ENCODE results near the gene ACSL3.

ACSL3 gene

DNA sequence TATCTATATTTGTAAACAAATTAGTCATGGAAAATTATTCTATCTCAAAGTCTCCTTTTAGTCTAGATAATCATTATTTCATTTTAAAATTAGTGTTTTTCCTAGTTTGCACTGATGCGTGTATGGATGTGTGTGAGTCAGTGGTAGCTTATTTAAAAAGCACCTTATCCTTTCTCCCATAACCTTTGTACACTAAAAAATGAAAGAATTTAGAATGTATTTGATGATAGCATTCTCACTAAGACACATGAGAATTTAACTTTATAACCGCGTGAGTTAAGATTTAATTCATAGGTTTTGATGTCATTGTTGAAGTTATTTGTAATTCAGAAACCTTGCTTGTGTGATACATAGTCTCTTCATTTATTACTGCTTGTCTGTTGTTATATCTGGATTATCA lies 81.7 kb downstream of the ACSL3 start:
- DNase-seq (ENCODE audit: low read depth), result no peak

DNA sequence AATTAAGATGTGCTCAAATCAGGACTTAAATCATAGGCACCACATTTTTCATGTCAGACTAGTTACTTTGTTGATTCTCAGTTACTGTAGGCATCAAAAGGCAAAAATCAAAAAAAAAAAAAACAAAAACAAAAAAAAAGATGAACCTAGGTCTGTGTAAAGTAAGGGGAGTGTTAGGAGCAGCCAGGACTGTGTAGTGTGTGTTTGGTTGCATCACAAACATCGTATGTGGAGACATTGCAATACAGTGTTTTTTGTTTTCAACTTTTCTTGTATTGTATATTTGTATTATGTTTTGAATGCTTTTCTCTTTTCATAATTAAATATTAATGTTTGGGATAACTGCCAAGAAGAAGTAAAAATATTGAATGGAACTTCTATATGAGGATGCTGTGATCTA lies 82.1 kb downstream of the ACSL3 start:
- no peak for DNase-seq (ENCODE audit: low read depth)

DNA sequence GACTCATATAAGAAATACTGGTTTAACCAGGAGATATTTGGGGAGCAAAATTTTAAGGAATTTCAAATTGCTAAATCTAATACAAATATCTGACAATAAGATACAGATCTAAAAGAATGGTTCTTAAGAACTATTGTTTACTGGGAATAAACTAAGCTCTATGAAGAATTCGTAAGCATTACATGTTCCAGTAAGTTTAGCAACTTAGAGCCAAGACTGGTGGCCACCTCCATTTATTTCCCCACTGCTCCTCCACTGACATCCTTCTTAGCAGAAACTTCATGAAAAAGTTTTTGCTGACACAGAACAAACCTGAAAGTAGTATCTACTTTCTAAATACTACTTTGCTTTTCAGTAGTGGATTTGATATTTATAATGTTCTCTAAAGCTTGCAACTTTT lies 83.0 kb downstream of the ACSL3 start:
- DNase-seq (ENCODE audit: low read depth), result no peak

DNA sequence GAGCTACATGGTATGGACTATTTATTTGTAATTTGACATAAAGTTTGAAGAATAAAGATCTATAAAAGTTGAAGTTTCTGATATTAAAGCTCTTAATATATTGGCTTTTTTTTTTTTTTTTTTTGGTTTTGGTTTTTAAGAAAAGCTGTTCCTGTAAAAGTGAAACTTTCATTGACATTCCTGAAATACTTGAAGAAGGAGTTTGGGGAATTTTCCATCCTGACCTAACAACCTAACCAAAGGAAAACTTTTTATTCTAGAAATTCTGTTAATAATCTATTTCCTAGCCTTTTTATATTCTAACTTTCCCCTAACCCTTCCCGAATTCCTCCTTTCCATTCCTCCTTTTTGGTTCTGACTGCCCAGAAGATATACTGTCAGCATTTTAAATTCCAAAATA lies 83.7 kb downstream of the ACSL3 start:
- DNase-seq (ENCODE audit: low read depth), result no peak

DNA sequence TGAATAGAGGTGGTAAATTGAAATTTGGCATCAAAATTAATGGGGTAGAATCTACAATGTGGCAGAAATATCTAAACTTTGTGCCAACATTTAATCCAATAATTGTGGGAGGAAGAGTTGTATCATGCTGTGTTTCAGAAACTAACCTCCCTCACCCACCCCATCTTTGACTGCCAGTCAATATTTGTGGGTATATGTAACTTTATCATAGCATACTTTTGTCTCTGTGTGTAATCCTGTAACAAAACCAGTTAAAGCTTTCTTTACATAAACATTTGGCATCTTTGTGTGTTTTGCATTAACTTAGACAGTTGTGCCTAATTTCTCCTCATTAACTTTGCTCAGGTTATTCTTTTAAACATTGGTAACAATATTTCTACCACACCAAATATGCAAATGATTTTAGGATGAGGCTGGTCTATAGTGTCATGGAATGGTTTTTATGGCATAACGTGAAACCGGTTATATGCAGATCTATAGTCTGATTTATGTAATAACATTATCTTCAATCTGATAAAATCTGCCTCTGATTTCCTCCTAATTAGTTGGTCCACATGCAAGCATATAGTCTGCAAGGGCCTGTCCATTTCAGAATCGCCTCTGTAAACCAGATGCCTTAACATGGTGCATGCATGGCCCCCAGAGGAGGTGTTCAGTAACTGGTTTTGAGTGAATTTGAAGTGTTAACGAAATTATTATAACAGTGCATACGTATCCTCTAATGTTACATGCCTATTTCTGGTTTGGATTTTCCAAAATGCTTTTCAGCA lies 84.3 kb downstream of the ACSL3 start:
- no peak for DNase-seq (ENCODE audit: low read depth)

DNA sequence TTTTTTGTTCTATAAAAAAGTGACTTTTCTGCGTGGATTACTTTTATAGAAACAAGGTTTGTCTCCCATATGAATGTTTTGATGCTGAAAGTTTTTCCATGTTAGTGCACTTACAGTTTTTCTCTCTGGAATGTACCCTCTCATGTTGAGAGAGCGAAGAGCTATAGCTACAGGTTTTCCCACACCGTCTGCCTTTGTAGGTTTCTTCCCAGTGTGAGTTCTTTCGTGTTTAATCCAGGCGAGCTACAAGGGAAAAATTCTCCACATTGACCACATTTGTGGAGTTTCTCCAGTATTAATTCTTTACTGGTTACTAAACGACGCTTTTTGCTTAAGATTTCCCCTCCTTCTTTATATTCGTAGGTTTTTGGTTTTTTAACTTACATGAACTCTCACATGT lies 85.1 kb downstream of the ACSL3 start:
- no peak for DNase-seq (ENCODE audit: low read depth)

DNA sequence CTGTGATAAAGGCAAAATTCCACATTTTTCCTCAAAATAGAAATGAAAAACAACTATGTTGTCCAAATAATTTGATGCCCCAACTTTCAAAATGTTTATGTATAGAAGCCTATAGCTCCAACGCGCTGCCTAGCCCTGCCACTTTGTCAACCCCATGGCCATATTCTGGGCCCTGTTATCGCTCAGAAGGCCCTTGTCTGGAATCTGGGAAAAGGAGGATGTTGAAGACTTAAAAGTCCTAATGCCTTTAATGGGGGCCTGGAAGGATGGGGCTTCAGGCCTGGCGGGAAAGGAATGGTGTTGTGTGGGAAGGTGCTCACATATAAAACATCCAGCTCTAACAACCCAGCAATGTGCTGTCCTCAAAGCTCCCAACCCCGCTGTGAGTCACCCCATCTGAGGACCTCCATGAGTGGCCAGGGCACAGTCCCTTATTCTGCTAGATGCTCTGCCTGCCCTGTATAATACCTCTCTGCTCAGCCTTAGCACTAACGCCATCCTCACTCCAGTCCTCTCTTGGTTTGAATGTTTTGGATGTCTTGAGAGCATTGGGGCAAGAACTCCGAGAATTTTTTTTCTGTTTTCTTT lies 86.0 kb downstream of the ACSL3 start:
- DNase-seq (ENCODE audit: low read depth), result no peak

DNA sequence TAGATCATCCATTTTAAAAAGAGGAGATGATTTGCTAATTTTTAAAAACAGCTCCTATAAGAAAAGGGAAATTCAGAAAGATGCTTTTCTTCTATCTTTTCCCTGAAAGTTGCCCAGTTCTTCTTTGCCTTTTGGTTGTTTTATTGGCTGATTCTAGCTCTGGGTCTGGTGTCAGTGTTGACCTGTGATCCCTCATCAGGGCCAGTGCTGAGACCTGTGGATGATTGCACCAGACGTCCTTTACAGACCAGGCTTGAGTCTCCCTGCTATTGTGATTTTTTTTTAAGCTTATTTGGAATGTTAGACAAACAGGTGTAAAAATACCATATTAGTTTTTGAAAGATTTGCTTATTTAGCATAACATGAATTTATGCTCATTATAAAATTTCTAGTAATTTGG lies 88.2 kb downstream of the ACSL3 start:
- DNase-seq (ENCODE audit: low read depth), result no peak

DNA sequence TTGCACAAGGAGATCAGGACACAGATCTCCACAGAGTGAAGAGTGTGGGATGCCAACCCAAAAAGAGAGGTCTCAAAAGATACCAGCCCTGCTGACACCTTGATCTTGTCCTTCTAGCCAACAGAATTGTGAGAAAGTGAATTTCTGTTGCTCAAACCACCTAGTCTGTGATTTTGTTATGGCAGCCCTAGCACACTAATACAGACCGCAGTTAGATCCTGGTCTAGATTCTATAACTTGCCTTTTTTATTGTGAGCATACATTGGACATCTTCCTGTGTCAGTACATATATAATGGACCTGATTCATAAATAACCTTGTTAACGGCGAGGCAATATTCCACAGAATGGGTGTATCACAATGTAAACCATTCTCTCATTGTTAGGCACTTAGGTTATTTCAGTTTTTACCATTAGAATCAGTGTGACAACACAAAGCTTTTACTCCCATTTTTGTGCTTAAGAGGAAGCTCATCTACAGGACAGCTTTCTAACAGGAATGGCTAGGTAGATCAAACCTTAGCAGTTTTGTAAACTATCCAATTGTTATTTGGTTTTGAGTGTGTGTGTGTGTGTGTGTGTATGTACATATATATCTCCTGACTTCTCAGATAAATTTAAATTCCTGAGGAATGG lies 89.0 kb downstream of the ACSL3 start:
- no peak for DNase-seq (ENCODE audit: low read depth)

DNA sequence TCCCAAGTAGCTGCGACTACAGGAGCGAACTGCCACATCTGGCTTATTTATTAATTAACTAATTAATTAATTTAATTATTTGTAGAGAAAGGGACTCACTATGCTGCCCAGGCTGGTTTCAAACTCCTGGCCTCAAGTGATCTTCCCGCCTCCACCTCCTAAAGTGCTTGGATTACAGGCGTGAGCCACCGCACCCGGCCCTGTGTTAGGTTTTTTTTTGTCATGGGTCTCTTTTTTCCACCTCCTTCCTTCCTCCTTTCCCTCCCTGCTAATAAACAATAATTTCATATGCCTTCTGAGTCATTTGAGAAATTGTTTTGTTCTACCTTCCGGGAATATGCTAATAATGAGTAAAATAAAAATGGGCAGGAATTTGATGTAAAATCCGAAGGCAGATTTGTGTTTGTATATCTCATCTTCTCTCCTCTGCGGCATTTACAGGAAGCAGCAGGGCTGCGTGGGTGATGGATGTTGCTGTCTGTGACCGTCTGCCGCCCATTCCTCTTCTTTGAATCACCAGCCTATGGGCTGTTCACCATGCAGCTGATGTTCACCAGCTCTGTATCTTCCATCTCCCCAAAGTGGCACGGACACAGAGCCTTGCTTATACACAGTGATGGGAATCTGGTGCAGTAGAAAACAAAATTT lies 89.9 kb downstream of the ACSL3 start:
- DNase-seq (ENCODE audit: low read depth), result no peak

DNA sequence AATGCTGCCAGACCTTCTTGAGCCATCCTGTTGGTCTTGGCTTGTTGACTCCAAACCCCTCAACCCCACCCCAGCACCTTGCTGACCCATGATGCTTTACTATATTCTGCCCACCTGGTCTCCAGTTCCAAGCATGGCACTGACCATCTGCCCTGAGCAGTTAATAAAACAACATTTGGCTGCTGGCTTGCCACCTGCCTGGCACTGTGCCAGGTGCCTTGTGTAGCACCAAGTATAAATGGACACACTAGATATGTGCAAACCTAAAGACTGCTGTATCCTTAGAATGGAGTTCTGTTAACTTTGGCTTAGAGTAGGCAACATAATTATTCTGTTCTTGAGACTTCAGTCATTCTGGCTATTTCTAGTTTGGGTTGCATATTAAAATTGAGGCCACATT lies 91.4 kb downstream of the ACSL3 start:
- no peak for DNase-seq (ENCODE audit: low read depth)

DNA sequence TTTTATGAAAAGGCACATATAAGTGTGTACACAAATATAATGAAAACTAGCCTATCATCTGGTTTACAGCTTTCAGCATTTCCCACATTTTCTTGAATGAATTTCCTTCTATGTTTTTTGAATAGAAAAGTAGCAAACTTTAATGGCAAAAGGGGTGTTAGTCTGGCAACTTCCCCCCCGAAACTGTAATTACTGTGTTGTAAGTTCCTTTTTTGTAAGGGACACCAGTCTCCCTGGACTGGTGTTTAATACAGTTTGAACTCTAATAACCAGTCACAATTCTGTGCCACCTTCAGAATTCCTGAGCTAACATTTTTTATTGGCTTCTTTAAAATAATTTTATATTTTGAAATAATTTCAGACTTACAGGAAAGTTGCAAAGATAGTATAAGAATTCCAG lies 94.2 kb downstream of the ACSL3 start:
- no peak for DNase-seq (ENCODE audit: low read depth)

DNA sequence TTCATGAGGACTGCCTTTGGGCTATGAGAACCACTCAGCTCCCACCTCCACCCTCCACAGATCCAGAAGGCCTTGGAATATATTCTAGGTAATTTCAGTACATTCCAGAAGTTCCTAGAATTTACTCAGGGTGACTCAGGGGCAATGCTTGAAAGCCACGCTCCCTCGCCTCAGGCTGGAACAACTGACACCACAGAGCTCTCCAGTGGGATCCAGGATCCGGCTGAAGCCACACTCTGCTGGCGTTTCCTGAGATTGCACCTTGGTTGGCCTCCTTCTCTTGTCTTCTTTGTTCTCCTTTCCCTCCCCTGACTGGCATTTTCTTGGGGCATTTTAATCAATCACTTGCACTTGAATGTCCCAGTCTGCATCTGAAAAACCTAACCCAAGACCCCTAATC lies 98.5 kb downstream of the ACSL3 start:
- no peak for DNase-seq (ENCODE audit: low read depth)

DNA sequence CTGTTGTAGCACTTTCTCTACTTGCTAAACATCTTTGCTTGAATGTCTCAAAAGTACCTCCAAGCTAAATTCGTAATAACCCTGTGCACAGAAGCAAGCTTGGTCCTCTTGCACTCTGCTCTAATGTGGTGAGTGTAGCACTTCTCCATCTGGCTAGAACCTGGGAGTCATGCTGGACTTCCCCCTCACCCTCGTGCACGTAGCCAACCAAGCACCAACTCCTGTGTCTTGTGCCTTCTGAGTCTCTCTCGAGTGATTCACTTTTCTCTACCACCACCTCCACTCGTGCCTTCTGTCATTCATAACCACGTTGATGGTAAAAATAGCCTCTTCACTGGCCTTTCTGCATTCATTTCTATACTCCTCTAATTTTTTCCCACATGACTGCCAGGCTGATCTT lies 99.3 kb downstream of the ACSL3 start:
- DNase-seq (ENCODE audit: low read depth), result no peak

DNA sequence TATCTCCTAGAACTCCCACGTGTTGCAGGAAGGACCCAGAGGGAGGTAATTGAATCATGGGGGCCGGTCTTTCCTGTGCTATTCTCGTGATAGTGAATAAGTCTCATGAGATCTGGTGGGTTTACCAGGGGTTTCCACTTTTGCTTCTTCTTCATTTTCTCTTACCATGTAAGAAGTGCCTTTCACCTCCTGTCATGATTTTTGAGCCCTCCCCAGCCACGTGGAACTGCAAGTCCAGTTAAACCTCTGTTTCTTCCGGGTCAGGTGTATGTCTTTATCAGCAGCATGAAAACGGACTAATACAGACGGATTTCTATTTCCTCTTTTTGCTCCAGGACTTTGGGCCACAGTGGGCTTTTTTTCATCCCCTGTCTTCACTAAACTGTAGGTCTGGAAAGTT lies 102.8 kb downstream of the ACSL3 start:
- no peak for DNase-seq (ENCODE audit: low read depth)

DNA sequence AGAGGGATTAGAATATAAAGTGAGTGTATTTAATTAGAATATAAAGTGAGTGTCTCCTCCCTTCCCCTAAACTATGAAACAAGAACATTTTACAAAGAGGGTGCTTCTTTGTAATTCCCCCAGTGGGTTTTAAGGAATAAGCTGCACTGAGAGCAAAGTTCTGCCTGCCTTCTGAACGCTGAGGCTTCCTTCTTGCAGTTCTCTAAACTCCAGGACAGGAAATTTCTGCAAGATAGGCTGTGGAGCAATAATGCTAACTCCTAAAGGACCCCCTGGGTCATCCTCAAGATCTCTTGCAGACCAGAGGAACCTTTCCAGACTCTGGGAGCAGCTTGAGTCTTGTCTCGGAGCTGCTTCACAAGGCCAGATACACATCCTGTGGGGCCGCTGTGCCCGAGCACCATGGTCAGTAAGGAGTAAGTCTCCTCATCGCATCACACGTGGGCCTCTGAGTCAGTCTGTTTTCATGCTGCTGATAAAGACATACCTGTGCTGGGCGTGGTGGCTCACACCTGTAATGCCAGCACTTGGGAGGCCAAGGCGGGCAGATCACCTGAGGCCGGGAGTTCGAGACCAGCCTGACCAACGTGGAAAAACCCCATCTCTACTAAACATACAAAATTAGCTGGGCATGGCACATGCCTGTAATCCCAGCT lies 103.7 kb downstream of the ACSL3 start:
- no peak for DNase-seq (ENCODE audit: low read depth)

DNA sequence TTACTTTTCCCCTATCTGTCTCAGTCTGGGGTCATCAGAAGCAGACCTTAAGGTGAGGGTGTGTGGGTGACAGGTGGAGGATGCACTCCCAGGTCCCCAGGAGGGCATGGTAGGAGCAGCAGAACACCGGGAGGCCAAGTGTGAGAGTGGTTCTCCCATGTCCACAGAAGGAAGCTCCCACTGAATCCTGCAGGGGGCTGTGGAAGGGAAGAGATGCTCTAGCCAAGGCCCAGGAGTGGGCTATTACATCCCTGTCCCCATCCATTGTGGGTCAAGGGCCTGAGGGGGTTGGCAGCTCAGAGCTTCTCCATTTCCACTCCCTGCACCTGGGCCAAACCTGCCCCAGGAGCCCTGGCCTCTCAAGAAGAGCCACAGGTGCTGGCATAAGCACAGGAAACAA lies 104.7 kb downstream of the ACSL3 start:
- no peak for DNase-seq (ENCODE audit: low read depth)

DNA sequence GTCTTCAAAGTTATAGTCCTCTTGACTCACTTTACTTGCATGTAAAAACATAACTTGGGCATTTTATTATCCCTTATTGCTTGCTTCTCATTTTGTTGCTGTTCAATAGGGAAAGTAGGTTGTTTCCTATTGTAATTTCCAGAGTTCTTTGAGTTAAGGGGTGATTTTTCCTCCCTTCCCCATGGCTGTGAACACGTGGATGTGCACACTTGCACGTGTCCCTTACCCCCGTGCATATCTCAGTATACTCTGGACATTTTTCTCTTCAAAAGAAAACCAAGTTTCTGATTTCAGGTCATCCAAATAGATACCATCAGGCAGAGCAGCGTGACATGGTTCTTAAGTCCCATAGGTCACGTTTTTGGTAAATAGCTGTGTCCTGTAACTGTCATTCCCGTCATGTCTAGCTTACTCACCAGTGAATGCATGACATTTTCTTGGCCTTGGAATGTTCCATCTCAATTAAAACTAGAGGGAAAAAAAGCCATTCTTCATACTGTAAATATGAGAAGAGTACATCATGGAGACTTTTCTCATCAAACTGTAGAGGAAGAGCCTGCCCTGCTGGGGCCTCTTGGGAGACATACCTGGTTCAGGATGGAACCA lies 107.8 kb downstream of the ACSL3 start:
- no peak for DNase-seq (ENCODE audit: low read depth)

DNA sequence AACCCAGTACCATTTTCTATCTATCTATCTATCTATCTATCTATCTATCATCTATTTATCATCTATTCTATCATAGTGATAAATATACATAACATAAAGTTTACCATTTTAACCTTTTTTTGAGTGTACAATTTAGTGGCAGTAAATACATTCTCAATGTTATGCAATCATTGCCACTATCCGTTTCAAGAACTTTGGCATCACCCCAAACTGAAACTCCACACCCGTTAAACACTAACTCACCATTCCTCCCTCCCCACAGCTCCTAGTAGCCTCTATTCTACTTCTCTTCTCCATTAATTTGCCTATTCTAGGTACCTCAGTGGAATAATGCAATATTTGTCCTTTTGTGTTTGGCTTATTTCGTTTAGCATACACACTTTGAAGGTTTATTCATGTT lies 108.7 kb downstream of the ACSL3 start:
- DNase-seq (ENCODE audit: low read depth), result no peak

DNA sequence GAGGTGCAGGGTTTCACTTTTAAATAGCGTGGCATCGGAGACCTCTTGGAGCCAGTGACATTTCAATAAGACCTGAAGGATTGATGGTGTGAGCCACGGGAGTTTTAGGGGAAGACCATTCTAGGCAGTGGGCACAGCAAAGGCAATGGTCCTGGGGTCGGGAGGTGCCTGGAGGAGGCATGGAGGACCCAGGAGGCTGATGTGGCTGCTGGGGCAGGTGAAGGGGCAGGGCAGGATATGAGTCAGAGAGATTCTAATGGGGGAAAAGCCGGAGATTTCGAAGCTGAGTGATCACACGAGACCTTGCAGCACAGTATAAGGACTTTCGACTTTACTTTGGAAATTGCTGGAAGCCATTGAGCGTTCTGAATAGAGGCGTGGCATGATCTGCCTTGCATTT lies 111.6 kb downstream of the ACSL3 start:
- DNase-seq (ENCODE audit: low read depth), result no peak

DNA sequence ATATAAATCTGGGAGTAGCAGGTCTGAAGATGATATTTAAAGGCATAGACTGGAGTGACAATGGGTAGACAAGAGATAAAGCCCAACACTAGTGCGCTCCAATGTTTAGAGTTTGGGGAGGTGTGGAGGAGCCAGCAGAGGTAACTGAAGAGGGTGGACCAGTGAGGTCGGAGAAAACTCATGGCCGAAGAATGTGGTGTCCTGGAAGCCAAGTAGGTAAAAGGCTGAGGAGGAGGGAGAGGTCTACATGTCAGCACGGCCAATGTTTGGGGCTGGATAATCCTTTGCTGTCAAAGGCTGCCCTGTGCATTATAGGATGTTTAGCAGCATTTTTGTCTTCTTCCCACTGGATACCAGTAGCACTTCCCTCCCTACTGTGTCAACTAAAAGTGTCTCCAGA lies 112.4 kb downstream of the ACSL3 start:
- no peak for DNase-seq (ENCODE audit: low read depth)

DNA sequence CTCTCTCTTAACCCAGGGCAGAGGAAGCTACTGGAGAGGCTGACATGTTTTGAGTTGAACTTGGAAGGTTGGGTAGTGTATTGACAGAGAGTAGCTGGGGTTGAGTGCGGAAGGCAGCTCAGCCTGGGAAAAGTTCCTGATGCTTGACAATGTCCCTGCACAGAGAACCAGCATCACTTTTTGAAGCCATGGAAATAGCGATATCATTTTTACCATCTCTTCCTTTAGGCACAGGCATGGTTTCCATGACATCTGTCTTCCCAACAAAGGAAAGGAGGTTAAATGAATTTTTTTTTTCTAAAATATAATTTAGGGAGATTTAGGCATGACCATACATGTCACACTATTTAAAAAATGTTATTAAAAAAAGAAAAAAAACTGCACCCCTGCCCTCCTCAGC lies 112.9 kb downstream of the ACSL3 start:
- no peak for DNase-seq (ENCODE audit: low read depth)

Data from activated T-helper 1 cell treated with Interleukin-2 at 50 U/mL for 16 hours (primary cell).